ENCODE results near the gene NECTIN2.
A peak's percentile ranks its signal among the peaks of the same experiment; 100 is the strongest.

NECTIN2 gene

DNA sequence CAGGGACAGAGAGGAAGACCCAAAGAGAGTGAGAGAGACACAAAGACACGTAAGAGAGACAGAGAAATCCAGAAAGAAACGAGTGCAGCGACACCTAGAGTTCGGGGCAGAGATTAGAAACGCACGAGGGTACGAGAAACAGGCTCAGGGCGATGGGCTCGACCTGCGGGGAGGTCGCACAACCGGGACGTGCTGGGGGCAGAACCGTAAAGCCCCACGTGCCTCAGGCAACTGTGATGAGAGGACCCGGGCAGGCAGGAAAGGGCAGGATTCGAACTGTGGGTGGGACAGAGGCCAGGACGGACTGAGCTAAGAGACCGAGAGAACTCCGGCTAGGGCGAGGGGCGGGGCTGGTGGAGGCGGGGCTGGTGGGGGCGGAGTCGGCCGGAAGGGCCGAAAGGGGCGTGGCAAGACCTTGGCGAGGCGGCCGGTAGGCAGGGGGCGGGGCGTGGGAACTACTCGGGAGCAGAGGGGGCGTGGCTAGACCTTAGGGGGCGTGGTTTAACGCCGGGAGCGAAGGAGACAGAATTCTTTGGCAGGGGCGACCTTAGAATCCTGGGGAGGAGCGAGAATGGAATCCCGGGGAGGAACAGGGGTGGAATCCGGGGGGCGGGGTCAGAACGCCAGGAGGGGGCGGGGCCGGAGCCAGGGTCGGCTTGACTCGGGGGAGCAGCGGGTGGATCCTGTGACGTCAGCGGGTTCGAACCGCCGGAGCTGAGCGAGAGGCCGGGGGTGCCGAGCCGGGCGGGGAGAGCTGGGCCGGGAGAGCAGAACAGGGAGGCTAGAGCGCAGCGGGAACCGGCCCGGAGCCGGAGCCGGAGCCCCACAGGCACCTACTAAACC is at the start of gene NECTIN2:
NECTIN2 (plus strand) TSS at position 686 of the 843 bp plus-strand sequence. CDS start 229 bp downstream, outside the sequence.
- peak; percentile 99 for DNase-seq (ENCODE audit: low spot score)
- FAIRE-seq, result peak; percentile 94

DNA sequence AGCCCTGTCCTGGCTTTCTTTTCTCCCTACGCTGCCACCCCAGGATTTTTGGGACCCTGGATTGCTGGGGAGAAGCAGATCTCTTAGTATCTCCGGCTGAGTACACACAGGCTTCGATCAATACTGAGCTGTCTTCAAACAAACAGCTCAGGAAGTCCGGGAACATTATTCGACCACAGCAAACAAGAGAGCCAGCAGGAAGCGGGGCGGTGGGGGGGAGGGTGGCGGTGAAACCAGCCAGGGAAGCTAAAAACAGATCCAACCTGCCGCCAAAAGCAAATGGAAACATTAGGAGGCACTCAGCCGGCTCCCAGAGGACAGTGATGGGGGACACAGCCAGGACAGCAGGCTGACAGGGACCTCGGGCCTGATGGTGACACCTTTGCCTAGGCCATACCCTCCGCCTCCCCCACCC is 49.4 kb upstream of the NECTIN2 start:
- FAIRE-seq, result no peak
- peak; percentile 65 for DNase-seq (ENCODE audit: low spot score)

DNA sequence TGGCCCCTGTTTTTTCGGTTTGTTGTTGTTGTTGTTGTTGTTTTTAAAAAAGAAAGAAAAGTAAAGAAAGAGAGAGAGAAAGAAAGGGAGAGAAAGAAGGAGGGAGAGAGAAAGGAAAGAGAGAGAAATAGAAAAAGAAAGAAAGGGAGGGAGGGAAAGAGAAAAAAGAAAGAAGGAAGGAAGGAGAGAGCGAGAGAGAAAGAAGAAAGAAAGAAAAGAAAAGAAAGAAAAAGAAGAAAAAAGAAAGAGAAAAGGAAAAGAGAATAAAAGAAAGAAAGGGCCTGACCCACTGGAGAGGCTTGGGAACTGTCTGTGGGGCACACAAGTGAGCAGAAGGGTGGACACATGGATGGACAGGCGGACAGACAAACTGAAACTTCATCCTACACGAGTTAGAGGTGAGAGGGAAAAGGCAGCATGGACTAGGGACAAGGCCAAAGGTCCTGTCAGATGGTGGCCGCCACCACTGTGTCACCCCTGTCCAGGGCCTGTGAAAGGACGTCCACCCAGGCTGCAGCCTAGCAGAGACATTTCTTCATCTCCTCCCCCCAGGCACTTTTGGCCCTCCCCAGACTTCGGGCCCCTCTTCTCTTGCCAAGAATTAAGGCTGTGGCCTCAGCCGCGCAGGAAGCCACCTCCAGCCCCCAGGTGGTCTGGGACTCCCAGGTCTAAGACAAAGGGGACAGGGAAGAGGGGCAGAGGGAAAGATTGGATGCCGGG is 46.3 kb upstream of the NECTIN2 start:
- FAIRE-seq (no peak), DNase-seq (ENCODE audit: low spot score) (no peak)

DNA sequence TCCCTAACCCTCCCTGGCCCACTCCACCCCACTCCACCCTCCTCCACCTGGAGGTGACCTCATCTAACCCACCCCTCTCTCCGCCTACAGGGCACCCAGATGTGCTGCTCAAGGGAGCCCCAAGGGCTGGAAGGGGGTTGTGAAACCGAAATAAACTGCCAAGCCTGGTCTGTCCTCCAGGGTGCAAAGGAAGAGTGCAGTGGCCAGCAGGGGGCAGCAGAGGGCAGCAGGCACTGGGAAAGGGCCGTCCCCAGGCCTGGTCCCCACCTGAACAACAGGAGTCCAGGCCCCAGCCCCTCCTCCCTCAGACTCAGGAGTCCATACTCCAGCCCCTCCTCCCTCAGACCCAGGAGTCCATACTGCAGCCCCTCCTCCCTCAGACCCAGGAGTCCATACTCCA is 45.6 kb upstream of the NECTIN2 start:
- FAIRE-seq, result peak; percentile 17
- peak; percentile 85 for DNase-seq (ENCODE audit: low spot score)

DNA sequence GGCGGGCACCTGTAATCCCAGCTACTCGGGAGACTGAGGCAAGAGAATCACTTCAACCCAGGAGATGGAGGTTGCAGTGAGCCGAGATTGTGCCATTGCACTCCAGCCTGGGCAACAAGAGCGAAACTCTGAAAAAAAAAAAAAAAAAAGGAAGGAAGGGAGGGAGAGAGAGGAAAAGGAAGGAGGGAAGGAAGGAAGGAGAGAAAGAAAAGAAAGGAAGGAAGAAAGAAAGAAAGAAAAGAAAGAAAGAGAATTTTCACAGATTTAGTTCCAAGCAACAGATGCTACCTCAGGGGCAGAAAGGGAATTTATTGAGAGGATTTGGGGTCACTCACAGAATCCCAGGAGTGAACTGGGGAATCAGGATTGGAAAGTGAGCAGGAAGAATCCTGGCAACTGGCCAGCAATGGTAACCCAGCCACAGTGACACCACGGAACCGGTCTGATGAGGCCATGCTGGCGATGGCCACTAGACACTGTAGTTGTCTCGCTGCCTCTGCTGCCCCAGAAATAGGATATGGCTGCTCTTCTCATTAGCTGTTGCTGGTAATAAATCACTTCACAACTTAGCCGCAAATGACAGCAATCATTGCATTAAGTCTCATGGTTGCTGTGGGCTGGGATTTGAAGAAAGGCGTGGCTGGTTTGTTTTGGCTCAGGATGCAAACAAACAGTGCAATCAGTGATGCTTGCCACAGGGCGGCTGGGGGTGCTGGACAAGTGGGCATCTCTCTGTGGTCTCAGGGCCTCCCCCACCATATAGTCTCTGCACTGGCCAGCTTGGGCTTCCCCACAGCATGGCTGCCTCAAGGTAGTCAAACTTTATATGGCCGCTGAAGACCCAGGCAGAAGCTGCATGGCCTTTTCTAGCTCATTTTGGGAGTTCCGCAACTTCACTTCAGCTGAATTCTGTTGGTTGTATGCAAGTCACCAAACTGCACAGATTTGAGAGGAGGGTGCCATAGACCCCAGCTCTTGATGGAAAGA is 42.4 kb upstream of the NECTIN2 start:
- no peak for FAIRE-seq
- no peak for DNase-seq (ENCODE audit: low spot score)

DNA sequence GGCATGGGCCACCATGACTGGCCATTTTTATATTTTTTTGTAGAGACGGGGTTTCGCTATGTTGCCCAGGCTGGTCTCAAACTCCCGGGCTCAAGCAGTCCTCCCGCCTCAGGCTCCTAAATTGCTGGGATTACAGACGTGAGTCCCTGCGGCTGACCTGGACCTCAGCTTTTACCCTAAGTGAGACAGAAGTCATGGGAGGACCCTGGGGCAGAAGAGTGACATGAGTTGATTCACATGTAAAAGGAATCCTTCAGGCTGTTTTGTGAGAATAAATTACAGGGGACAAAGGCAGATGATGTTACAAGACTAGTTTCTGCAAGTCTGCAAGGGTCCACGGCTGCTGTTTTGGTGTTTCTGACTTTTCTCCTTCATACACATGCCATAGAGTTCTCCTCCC is 39.8 kb upstream of the NECTIN2 start:
- no peak for FAIRE-seq
- no peak for DNase-seq (ENCODE audit: low spot score)

DNA sequence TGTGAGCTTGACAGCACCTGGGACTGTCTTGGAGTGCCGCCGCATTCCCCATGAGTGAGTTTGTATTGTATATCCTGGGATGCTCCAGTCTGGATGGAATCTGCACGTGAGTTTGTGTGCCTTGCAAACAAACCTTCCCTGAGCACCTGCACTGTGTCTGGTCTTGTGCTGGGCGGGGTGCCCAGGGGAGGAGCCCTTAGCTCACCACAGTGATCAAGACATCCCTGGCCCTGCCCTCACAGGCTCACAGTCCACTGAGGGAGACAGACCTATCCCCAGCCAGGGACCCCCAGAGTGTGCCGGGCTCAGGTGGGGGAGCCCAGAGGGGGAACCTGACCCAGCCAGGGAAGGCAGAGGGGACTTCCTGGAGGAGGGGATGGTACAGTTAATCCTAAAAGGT is 38.9 kb upstream of the NECTIN2 start:
- peak; percentile 76 for DNase-seq (ENCODE audit: low spot score)
- no peak for FAIRE-seq

DNA sequence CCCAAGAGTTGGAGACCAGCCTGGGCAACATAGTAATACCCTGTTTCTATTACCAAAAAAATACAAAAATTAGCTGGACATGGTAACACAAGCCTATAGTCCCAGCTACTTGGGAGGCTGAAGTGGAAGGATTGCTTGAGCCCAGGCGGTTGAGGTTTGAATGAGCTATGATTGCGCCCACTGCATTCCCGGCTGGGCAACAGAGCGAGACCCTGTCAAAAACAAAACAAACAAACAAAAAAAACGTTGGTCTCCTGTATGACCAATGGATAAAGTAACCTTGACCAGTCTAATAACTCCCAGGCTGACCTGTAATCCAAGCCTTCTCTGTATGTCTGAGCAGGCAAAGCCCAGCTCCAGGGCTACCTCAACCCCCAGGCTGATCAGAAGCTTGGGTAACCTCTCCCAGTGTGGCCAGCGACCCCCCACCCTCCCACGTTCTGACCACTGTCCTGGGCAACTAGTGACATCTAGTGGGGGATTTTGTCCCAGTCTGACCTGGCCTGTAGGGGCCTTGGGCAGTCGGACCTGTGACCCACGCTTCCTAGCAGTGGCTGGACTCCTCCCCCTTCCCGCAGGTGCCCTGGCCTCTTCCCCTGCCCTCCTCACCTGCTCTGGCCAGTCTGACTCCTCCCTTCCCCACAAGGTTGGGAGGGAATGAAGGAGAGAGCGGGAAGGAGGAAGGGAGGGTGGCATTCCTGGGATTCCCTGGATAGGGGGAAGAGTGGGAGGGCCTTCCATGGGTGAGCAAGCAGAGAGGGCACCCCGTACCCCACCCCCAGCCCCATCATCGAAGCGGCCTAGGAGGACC is 38.2 kb upstream of the NECTIN2 start:
- peak; percentile 87 for FAIRE-seq
- peak; percentile 79 for DNase-seq (ENCODE audit: low spot score)

DNA sequence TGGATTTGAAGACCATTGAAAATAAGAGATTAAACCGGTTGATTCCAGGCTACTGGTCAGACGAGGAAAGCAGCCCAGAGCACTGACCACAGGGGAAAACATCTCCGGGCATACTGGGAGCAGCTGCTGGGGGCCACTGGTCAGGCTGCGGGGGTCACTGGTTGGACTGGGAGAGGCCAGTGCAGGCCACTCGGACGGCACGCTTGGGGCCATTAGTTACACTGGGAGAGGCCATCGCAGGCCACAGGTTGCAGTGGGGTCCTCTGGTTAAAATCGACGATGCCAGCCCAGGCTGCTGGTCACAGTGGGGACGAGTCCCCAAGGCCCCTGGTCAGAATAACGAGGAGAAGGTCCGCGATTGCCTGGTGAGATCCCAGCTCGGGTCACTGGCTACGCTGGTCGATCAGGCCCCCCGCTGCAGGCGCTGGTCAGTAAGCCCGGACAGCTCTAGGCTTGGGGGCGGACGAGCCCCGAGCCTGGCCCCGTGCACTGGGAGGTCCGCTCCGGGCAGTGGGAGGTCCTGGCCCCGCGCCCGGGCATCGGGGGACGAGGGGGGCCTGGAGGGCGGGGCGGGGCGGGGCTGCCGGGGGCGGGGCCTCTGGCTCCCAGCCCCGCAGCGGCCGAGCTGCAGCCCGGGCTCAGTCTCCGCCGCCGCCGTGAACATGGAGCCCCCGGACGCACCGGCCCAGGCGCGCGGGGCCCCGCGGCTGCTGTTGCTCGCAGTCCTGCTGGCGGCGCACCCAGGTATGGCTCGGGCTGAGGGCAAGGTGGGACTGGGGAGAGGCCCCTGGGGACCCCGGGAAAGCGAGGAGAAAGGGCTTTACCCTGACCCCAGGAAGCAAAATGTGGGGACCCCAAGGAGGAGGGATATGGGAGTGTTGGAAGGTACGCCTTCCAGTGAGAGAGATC is 37.4 kb upstream of the NECTIN2 start, which contains the start of gene BCAM:
BCAM (plus strand) TSS at position 641 of the 909 bp plus-strand sequence; CDS start at position 663, 22 bp downstream.
- FAIRE-seq, result no peak
- peak; percentile 95 for DNase-seq (ENCODE audit: low spot score)

DNA sequence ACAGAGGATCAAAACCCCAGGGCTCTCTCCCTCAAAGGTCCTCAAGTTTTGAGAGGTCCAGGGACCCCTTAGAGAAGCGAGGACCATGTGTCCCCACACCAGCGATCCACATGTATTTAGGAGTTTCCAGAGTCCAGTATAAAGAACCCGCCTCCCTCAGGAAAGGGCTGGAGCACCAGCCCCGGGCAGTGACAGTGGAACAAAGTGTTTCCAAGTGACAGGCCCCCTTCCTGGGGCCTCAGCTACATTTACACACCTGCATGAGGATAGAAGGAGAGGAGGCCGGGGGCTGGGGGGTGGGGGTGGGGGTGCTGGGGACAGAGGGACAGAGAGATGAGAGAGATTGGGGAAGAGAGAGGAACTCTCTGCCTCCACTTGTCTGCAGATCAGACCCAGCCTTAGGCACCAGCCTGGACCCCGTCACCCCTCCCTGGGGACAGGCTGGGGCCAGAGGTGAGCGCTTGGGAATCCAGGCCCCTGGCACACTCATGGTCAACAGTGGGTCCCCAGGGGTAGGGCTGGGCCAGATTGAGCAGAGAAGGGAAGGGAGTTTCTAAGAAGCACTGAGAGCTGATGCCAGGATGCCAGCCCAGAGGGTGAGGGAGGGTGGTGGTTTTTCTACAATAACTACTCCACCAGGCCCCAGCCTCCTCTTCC is 36.4 kb upstream of the NECTIN2 start:
- no peak for FAIRE-seq

DNA sequence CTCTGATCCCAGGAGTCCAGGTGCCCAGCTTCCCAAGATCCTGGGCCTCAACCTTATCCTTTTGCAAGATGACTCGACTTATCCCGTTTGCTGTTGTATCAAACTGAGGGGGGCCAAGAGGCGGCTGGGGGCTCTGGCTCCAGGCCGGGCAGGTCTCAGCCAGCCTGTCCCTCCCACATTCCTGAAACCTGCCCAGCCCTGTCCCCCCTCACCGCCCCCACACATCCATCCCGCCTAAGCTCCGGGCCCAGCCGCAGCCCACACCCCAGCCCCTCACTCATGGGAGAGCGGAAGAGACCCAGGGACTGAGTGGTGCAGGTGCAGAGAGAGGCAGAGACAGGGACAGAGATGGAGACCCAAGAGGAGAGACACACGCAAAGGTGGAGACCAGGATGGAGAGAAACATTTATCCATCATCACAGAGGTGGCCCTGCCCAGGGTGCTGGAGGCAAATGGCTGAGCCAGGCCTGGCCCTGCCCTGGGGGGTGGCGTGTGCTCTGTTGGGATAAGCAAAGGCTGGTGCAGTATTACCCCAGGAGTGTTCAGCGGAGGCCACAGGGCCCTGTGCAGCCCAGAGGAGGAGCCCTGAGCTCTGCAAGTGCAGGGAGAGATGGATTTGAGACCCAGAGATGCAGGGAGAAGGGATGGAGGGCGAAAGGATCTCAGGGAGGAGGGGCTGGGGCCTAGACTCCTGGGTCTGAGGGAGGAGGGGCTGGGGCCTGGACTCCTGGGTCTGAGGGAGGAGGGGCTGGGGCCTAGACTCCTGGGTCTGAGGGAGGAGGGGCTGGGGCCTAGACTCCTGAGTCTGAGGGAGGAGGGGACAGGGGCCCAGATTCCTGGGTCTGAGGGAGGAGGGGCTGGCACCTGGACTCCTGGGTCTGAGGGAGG is 35.6 kb upstream of the NECTIN2 start:
- no peak for DNase-seq (ENCODE audit: low spot score)
- no peak for FAIRE-seq

More for the DNA sequence above, 36.4 kb upstream of the NECTIN2 start:
- no peak for DNase-seq (ENCODE audit: low spot score)

DNA sequence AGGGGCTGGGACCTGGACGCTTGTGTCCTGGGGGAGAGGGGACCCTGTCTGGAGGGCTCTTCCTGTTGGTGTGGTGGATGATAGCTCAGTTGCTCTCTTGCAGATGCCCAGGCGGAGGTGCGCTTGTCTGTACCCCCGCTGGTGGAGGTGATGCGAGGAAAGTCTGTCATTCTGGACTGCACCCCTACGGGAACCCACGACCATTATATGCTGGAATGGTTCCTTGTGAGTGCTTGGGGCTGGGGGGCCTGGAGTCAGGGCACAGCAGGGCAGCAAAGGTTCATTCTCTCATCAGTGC is 35.0 kb upstream of the NECTIN2 start:
- FAIRE-seq, result no peak
- DNase-seq (ENCODE audit: low spot score), result no peak

DNA sequence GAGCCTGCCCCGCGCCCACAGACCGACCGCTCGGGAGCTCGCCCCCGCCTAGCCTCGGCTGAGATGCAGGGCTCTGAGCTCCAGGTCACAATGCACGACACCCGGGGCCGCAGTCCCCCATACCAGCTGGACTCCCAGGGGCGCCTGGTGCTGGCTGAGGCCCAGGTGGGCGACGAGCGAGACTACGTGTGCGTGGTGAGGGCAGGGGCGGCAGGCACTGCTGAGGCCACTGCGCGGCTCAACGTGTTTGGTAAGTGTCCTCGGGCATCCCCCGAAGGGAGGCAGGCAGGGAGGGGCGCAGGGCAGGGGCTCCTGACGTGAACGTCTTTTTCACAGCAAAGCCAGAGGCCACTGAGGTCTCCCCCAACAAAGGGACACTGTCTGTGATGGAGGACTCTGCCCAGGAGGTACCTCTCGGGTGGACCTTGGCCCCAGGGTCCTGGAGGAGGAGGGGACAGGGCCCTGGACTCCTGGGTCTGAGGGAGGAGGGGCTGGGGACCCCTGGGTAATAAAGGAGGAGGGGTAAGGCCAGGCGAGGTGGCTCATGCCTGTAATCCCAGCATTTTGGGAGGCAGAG is 33.9 kb upstream of the NECTIN2 start:
- FAIRE-seq, result no peak
- DNase-seq (ENCODE audit: low spot score), result no peak

DNA sequence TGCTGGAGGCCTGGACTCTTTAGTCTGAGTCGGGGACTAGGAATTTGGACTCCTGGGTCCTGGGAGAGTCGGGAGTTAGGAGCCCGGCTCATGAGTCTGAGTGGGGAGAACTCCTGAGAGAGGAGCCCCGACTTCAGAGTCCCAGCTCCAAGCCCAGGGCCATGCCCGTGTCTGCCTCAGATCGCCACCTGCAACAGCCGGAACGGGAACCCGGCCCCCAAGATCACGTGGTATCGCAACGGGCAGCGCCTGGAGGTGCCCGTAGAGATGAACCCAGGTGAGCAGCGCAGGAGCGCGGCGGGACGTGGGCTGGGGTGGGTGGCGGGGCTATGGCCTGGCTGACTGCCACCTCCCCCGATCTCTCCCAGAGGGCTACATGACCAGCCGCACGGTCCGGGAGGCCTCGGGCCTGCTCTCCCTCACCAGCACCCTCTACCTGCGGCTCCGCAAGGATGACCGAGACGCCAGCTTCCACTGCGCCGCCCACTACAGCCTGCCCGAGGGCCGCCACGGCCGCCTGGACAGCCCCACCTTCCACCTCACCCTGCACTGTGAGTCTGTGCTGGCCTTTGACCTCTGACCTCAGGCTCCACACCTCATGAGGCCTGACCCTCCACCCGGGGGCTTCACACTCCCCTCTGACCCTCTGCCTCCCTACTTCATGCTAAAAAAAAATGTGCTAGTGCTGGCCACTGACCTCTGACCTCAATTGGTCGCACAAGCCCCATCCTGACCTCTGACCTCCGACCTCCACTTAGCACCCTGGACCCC is 32.8 kb upstream of the NECTIN2 start:
- DNase-seq (ENCODE audit: low spot score), result no peak
- FAIRE-seq, result no peak

DNA sequence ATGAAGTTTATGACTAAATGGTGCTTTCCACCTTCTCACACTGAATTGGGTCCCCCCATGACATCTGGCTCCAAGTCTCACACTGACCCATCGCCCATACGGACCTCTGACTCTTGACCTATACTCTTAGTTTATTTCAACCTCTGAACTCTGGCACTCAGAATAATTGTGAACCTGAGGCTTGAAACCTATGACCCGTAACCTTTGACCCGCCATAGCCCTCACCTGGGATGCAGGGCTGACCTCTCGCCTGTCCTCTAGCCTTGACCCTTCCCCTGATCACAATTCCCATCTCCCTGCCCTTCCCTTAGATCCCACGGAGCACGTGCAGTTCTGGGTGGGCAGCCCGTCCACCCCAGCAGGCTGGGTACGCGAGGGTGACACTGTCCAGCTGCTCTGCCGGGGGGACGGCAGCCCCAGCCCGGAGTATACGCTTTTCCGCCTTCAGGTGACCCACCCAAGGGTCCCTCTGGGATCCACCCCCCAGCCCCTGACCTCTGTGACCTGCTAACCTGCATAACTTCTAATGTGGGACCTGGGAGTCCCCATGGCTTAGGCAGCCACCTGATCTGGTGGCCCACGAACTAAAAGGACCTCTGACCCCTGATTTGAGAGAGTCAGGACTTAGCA is 32.1 kb upstream of the NECTIN2 start:
- DNase-seq (ENCODE audit: low spot score) (no peak), FAIRE-seq (no peak)

DNA sequence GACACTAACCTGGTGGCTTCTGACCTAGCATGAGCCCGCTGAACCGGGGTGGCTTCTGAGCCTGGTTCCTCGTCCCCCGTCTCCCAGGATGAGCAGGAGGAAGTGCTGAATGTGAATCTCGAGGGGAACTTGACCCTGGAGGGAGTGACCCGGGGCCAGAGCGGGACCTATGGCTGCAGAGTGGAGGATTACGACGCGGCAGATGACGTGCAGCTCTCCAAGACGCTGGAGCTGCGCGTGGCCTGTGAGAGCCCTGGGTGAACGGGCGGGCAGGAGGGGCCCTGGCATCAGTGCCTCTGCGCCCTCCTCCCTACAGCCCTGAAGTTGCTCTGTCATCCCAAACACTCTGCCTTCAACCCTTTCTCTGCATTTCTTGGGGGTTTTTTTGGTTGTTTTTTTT is 31.6 kb upstream of the NECTIN2 start:
- no peak for FAIRE-seq
- DNase-seq (ENCODE audit: low spot score), result no peak

All from urothelium cell line (cell line).